A549 (cell line): Measurements from ENCODE around the gene AUTS2. TPM values are rescaled to one million over a fixed set of nuclear protein-coding genes. Genes with fewer than 3 reads are reported as not detected.

Experiments
- ATAC-seq, 2 experiments: fragments of 200-7000 bp in 1 of 2; fragments of >200 bp in 1 of 2; cut with Nextera tagmentation in 1 of 2; cut with Tn5 transposase in 1 of 2; 3 replicates each; pipeline versions ENCODE4 v1.8.0 to v1.9.1; 2018 to 2020; ENCODE audit warnings: mild to moderate bottlenecking in 1 of 2, moderate library complexity in 1 of 2
- CTCF ChIA-PET: fragments of 300-600 bp; sonication (Branson Sonifier 250); formaldehyde crosslinking; extraction: SDS; loops from one replicate; lab custom pipeline; 2021; ENCODE audit warnings: antibody characterized with exemption, inconsistent platforms; lab: Yijun Ruan, JAX
- POLR2A ChIA-PET: fragments of 350-600 bp; formaldehyde crosslinking; extraction: SDS; loops from one replicate; lab custom pipeline; 2021; ENCODE audit warnings: antibody characterized with exemption, inconsistent platforms; lab: Yijun Ruan, JAX
- DNase-seq, 2 experiments: peaks; one replicate each; pipeline versions ENCODE4 v3.0.0 to v3.0.0-alpha.2; 2011 to 2016; ENCODE audit warnings: low read depth in 1 of 2, low spot score in 1 of 2
- FAIRE-seq: peaks from 2 replicates; lab custom pipeline; 2011; peaks lifted over from hg19 to GRCh38; lab: Jason Lieb, UNC
- H3K27ac ChIP-seq, 2 experiments: fragments of >200 bp; sonication (Bioruptor Twin); formaldehyde crosslinking; 3 replicates each; pipeline ENCODE4 v1.5.1; 2016 to 2017
- H3K4me1 ChIP-seq: fragments of >200 bp; sonication (Bioruptor Twin); formaldehyde crosslinking; 3 replicates; pipeline ENCODE4 v1.6.1; 2016
- H3K4me2 ChIP-seq: fragments of >200 bp; sonication (Bioruptor Twin); formaldehyde crosslinking; 3 replicates; pipeline ENCODE4 v1.6.1; 2016
- H3K4me3 ChIP-seq: fragments of >200 bp; sonication (Bioruptor Twin); formaldehyde crosslinking; 3 replicates; pipeline ENCODE4 v1.5.1; 2016
- H3K9me3 ChIP-seq: fragments of >200 bp; sonication (Bioruptor Twin); formaldehyde crosslinking; 3 replicates; pipeline ENCODE4 v1.6.1; 2016
- BHLHE40 ChIP-seq: IDR thresholded peaks from 2 replicates; pipeline ENCODE4 v1.6.1; 2012; ENCODE audit warnings: low read depth, low read length, inconsistent platforms
- CBX2 ChIP-seq: fragments of 200-600 bp; sonication (generic); IDR thresholded peaks from 2 replicates; pipeline ENCODE4 v1.6.1; 2016; ENCODE audit warnings: low read depth, mild to moderate bottlenecking, borderline replicate concordance
- CHD2 ChIP-seq: fragments of 150-350 bp; IDR thresholded peaks from 2 replicates; pipeline ENCODE4 v1.6.1; 2014; ENCODE audit warnings: low read length; ENCODE audit not compliant: partially characterized antibody
- EHF ChIP-seq: fragments of 250-450 bp; sonication (Bioruptor Pico); IDR thresholded peaks from 2 replicates; pipeline ENCODE4 v1.5.0; 2020; ENCODE audit warnings: mild to moderate bottlenecking
- EP300 ChIP-seq, 2 experiments: fragments of >200 bp; sonication (Bioruptor Twin); formaldehyde crosslinking; IDR thresholded peaks; 2 replicates in 1 of 2; 3 replicates in 1 of 2; pipeline ENCODE4 v1.6.1; 2016 to 2017
- GATA3 ChIP-seq: IDR thresholded peaks from 2 replicates; pipeline ENCODE4 v1.6.1; 2012; ENCODE audit warnings: borderline replicate concordance
- HEYL ChIP-seq: fragments of 250-450 bp; sonication (Bioruptor Pico); IDR thresholded peaks from 2 replicates; pipeline ENCODE4 v1.8.0; 2021; ENCODE audit warnings: mild to moderate bottlenecking, moderate library complexity
- KDM1A ChIP-seq: fragments of 200-600 bp; sonication (generic); IDR thresholded peaks from 2 replicates; pipeline ENCODE4 v1.6.1; 2016; ENCODE audit warnings: low read depth, mild to moderate bottlenecking
- KDM5A ChIP-seq: fragments of 200-600 bp; sonication (generic); IDR thresholded peaks from 2 replicates; pipeline ENCODE4 v1.6.1; 2016; ENCODE audit warnings: antibody characterized with exemption, mild to moderate bottlenecking
- NPAS2 ChIP-seq: fragments of 250-450 bp; sonication (Bioruptor Pico); IDR thresholded peaks from 2 replicates; pipeline ENCODE4 v1.8.0; 2022; ENCODE audit warnings: mild to moderate bottlenecking, moderate library complexity, borderline replicate concordance
- PHF8 ChIP-seq: fragments of 200-600 bp; sonication (generic); IDR thresholded peaks from 2 replicates; pipeline ENCODE4 v1.6.1; 2016; ENCODE audit warnings: low read depth, mild to moderate bottlenecking, antibody characterized with exemption, moderate library complexity, borderline replicate concordance
- RAD21 ChIP-seq, 2 experiments: fragments of >200 bp in 1 of 2; sonication (Bioruptor Twin) in 1 of 2; formaldehyde crosslinking in 1 of 2; IDR thresholded peaks in 1 of 2; conservative IDR thresholded peaks in 1 of 2; 2 replicates in 1 of 2; 3 replicates in 1 of 2; pipeline ENCODE4 v1.6.1; 2012 to 2018; ENCODE audit warnings: inconsistent platforms in 1 of 2
- RARB ChIP-seq: fragments of 250-450 bp; sonication (Bioruptor Pico); IDR thresholded peaks from 2 replicates; pipeline ENCODE4 v1.8.0; 2021; ENCODE audit warnings: mild to moderate bottlenecking, moderate library complexity
- SMC3 ChIP-seq: fragments of >200 bp; sonication (Bioruptor Twin); formaldehyde crosslinking; IDR thresholded peaks from 3 replicates; pipeline ENCODE4 v1.6.1; 2018; ENCODE audit warnings: inconsistent platforms
- SREBF2 ChIP-seq: fragments of 450-650 bp; IDR thresholded peaks from 2 replicates; pipeline ENCODE4 v1.6.1; 2014; ENCODE audit warnings: mild to moderate bottlenecking, moderate library complexity
- TP53 ChIP-seq: fragments of 250-450 bp; sonication (Bioruptor Pico); IDR thresholded peaks from 2 replicates; pipeline ENCODE4 v1.5.0; 2021; ENCODE audit warnings: mild to moderate bottlenecking, moderate library complexity
- ZC3H11A ChIP-seq: fragments of 450-650 bp; IDR thresholded peaks from 2 replicates; pipeline ENCODE4 v1.6.1; 2014; ENCODE audit warnings: antibody characterized with exemption, mild to moderate bottlenecking
- ZFP36 ChIP-seq: fragments of 450-650 bp; IDR thresholded peaks from 2 replicates; pipeline ENCODE4 v1.6.1; 2014; ENCODE audit warnings: borderline replicate concordance; ENCODE audit not compliant: partially characterized antibody
- WGBS: methylation state at CpG from one replicate; pipeline ENCODE4 v1.1.6; 2017; ENCODE audit errors: missing lambda C conversion rate; 5-methylcytosine and 5-hydroxymethylcytosine counted together
- polyA plus RNA-seq, 4 experiments: library from polyadenylated mRNA; depleted of rRNA in 3 of 4; stranded (reverse); fragments of >200 nt; fragmentation: RNase III in 1 of 4; extraction: RNeasy Plus Mini Kit Qiagen cat#74134 plus additional on column Dnase treatment in 1 of 4; gene quantifications; 2 replicates in 3 of 4; 3 replicates in 1 of 4; pipeline ENCODE4 v1.2.3, GENCODE V29; 2011 to 2017
- TF ChIP-seq, protein P1 (sequence below): fragments of >200 bp; sonication (Bioruptor Twin); formaldehyde crosslinking; IDR thresholded peaks from 3 replicates; pipeline ENCODE4 v1.5.1; 2016
- TF ChIP-seq, protein P2 (sequence below): fragments of >200 bp; sonication (Bioruptor Twin); formaldehyde crosslinking; IDR thresholded peaks from 2 replicates; pipeline ENCODE4 v1.6.1; 2016
- TF ChIP-seq, protein P3 (sequence below): IDR thresholded peaks from 2 replicates; pipeline ENCODE4 v1.6.1; 2012
- TF ChIP-seq, protein P4 (sequence below): fragments of 250-450 bp; sonication (Bioruptor Pico); IDR thresholded peaks from 2 replicates; pipeline ENCODE4 v1.5.0; 2020; ENCODE audit warnings: low read depth, mild to moderate bottlenecking, moderate library complexity
- TF ChIP-seq, protein P5 (sequence below): fragments of 450-650 bp; IDR thresholded peaks from 2 replicates; pipeline ENCODE4 v1.6.1; 2014; ENCODE audit warnings: antibody characterized with exemption
- TF ChIP-seq, protein P6 (sequence below): fragments of 150-350 bp; IDR thresholded peaks from 2 replicates; pipeline ENCODE4 v1.6.1; 2014; ENCODE audit warnings: low read depth, mild to moderate bottlenecking, low read length
- TF ChIP-seq, protein P7 (sequence below): fragments of 250-450 bp; sonication (Bioruptor Pico); IDR thresholded peaks from 2 replicates; pipeline ENCODE4 v1.5.0; 2021; ENCODE audit warnings: mild to moderate bottlenecking, moderate library complexity, borderline replicate concordance

AUTS2 gene
- polyA plus RNA-seq, 2 of the 4 experiments (the other 2 are of a cell fraction) = 1.6 to 3.6 TPM

DNA sequence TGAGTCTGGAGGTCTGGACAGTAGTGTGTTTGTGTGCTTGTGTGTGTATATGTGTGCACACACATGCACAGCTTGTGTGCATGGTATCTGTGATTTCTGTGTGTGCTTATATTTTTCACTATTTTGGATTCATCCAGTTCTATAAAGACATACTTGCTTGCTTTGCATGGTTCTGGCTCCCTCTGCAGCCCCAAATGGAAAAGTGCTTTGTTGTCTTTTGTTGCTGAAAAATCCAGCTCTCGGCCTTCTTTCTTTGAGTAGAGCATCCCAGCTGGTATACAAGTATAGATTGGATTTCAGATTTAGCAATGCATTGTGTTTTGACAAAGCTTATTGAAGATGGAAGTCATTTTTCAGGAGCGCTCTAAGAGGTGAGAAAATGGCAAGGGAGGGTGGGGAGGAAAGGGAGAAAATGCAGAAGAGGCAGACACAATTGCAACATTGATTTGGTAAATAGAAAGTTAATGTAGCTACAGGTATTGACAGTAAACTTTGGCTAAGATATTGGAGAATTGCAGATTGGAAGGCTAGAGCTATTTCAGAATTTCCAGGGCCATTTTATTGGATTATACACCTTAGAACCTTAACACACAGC is 333.9 kb downstream of the AUTS2 start:
- TF ChIP-seq HEYL (CRISPR knock-in tag) (no peak), RARB (CRISPR knock-in tag) (no peak), TP53 (CRISPR knock-in tag) (no peak), CHD2 (no peak), SMC3 (peak; percentile 85), RAD21 (conservative IDR thresholded peaks at IDR 0.05 in 1 of 2, IDR thresholded peaks at IDR 0.05 in 1 of 2) (peak; percentile 83 to 88)
- TF ChIP-seq, protein P1, sequence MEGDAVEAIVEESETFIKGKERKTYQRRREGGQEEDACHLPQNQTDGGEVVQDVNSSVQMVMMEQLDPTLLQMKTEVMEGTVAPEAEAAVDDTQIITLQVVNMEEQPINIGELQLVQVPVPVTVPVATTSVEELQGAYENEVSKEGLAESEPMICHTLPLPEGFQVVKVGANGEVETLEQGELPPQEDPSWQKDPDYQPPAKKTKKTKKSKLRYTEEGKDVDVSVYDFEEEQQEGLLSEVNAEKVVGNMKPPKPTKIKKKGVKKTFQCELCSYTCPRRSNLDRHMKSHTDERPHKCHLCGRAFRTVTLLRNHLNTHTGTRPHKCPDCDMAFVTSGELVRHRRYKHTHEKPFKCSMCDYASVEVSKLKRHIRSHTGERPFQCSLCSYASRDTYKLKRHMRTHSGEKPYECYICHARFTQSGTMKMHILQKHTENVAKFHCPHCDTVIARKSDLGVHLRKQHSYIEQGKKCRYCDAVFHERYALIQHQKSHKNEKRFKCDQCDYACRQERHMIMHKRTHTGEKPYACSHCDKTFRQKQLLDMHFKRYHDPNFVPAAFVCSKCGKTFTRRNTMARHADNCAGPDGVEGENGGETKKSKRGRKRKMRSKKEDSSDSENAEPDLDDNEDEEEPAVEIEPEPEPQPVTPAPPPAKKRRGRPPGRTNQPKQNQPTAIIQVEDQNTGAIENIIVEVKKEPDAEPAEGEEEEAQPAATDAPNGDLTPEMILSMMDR = peak; percentile 74
- H3K4me1 ChIP-seq = no peaks in the 10 kb centered on the region
- FAIRE-seq = peak; percentile 73
- peak; percentile 58 to 59; a peak in 4 of 6 replicates for ATAC-seq
- H3K9me3 ChIP-seq = no peaks in the 10 kb centered on the region
- CTCF ChIA-PET = interaction anchor here (0.7 to 1.6 kb wide), 14 partner anchors 9 to 1508 kb away, joined by 3 to 5 read pairs (median 3); no protein-coding TSS in a partner anchor
- POLR2A ChIA-PET = no interaction called here
- DNase-seq = peak; percentile 6 to 35
- no peak overlapping the region for H3K4me2 ChIP-seq
- H3K27ac ChIP-seq = no peak overlapping the region
- H3K4me3 ChIP-seq = no peak overlapping the region
- WGBS = 27% methylated on average over 2 of the region's 2 CpGs

DNA sequence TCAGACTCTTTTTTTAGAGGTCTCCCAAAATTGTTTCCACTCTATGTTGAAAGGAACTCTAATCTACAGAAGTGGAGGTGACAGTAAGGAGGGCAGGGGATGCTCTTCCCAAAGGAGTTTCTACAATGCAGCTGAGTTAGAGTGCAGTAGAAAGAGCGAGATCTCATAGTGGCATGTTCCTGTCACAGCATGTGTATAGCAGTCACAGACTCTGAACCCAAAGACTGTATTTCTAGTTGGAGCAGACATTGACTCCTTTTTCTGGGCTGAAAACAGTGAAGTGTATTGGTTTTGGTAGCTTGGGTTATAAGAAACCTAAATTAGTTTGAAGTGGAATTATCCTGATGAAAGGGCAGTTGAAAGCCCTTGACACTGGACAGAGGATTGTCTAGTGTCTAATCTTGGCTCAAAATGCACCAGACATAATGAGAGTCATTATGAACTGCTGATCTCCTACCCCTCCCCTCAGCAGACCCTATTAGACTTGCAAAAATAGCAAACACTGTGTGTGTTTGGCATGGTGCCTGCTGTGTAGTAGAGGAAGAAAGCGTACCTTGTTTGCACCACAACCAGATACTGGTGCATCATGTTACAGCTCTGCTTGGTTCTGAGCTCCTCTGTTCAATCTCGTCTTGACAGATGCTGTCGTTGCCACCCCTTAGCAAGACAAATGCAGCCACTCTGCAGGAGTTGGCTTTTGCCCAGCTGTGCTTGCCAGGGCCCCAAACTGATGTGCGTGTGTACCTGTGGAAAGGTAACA is 336.0 kb downstream of the AUTS2 start:
- POLR2A ChIA-PET = no interaction called here
- Histone ChIP-seq H3K27ac (no peak overlapping the region), H3K9me3 (no peaks in the 10 kb centered on the region), H3K4me3 (no peak overlapping the region), H3K4me2 (no peak overlapping the region), H3K4me1 (no peaks in the 10 kb centered on the region)
- FAIRE-seq = no peak
- no peak for TF ChIP-seq TP53 (CRISPR knock-in tag)
- TF ChIP-seq, protein P2, sequence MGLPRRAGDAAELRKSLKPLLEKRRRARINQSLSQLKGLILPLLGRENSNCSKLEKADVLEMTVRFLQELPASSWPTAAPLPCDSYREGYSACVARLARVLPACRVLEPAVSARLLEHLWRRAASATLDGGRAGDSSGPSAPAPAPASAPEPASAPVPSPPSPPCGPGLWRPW = no peak
- TF ChIP-seq, protein P3, sequence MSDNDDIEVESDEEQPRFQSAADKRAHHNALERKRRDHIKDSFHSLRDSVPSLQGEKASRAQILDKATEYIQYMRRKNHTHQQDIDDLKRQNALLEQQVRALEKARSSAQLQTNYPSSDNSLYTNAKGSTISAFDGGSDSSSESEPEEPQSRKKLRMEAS = no peak
- no peak for TF ChIP-seq SREBF2
- TF ChIP-seq KDM5A = no peak
- TF ChIP-seq, protein P4, sequence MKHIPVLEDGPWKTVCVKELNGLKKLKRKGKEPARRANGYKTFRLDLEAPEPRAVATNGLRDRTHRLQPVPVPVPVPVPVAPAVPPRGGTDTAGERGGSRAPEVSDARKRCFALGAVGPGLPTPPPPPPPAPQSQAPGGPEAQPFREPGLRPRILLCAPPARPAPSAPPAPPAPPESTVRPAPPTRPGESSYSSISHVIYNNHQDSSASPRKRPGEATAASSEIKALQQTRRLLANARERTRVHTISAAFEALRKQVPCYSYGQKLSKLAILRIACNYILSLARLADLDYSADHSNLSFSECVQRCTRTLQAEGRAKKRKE (CRISPR knock-in tag) = no peak
- TF ChIP-seq RAD21 (conservative IDR thresholded peaks at IDR 0.05 in 1 of 2, IDR thresholded peaks at IDR 0.05 in 1 of 2) = no peak
- 40% methylated on average over 5 of the region's 5 CpGs for WGBS
- CTCF ChIA-PET = no interaction called here
- DNase-seq = no peak
- ATAC-seq = no peak

DNA sequence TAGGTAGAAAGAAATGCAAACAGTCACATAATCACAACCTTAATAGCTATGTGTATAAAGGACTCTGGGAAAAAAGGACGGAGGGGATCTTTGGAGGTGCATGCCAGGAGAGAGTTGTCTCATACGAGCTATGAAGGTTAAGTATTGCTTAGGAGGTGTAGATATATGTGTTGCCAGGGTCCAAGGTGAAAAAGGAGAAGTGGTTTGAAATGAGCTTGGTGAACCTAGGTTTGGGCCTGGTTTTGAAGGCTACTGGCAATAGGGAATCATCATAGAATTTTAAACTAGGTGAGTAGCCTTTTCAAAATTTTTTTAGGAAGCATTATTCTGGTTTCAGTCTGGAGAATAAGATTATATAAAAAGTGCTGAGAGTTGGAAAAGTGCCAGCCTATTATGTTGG is 336.8 kb downstream of the AUTS2 start:
- ATAC-seq = no peak
- no peaks in the 10 kb centered on the region for H3K9me3 ChIP-seq
- FAIRE-seq = no peak
- H3K4me1 ChIP-seq = no peaks in the 10 kb centered on the region
- CTCF ChIA-PET = no interaction called here
- H3K27ac ChIP-seq = no peak overlapping the region
- POLR2A ChIA-PET = no interaction called here
- H3K4me2 ChIP-seq = no peak overlapping the region
- no peak for DNase-seq
- WGBS = 51% methylated on average over 2 of the region's 2 CpGs
- no peak overlapping the region for H3K4me3 ChIP-seq
- TF ChIP-seq PHF8 (no peak), EHF (no peak), BHLHE40 (no peak), HEYL (CRISPR knock-in tag) (no peak), GATA3 (no peak), ZC3H11A (no peak), EP300 (IDR thresholded peaks at IDR 0.05) (no peak), ZFP36 (no peak), CBX2 (no peak), KDM1A (no peak), NPAS2 (CRISPR knock-in tag) (no peak), CHD2 (no peak)
- TF ChIP-seq, protein P5, sequence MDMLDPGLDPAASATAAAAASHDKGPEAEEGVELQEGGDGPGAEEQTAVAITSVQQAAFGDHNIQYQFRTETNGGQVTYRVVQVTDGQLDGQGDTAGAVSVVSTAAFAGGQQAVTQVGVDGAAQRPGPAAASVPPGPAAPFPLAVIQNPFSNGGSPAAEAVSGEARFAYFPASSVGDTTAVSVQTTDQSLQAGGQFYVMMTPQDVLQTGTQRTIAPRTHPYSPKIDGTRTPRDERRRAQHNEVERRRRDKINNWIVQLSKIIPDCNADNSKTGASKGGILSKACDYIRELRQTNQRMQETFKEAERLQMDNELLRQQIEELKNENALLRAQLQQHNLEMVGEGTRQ = no peak
- TF ChIP-seq, protein P6, sequence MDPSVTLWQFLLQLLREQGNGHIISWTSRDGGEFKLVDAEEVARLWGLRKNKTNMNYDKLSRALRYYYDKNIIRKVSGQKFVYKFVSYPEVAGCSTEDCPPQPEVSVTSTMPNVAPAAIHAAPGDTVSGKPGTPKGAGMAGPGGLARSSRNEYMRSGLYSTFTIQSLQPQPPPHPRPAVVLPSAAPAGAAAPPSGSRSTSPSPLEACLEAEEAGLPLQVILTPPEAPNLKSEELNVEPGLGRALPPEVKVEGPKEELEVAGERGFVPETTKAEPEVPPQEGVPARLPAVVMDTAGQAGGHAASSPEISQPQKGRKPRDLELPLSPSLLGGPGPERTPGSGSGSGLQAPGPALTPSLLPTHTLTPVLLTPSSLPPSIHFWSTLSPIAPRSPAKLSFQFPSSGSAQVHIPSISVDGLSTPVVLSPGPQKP = no peak
- TF ChIP-seq, protein P7, sequence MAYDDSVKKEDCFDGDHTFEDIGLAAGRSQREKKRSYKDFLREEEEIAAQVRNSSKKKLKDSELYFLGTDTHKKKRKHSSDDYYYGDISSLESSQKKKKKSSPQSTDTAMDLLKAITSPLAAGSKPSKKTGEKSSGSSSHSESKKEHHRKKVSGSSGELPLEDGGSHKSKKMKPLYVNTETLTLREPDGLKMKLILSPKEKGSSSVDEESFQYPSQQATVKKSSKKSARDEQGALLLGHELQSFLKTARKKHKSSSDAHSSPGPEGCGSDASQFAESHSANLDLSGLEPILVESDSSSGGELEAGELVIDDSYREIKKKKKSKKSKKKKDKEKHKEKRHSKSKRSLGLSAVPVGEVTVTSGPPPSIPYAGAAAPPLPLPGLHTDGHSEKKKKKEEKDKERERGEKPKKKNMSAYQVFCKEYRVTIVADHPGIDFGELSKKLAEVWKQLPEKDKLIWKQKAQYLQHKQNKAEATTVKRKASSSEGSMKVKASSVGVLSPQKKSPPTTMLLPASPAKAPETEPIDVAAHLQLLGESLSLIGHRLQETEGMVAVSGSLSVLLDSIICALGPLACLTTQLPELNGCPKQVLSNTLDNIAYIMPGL (CRISPR knock-in tag) = no peak
